HEK293T (cell line): Measurements from ENCODE around the gene LRRC52.

ENCODE experiments used
- CTCF ChIA-PET: fragments of 350-600 bp; formaldehyde crosslinking; extraction: SDS; loops from one replicate; lab custom pipeline; 2021; ENCODE audit warnings: antibody characterized with exemption, inconsistent platforms; lab: Yijun Ruan, JAX
- POLR2A ChIA-PET: fragments of 350-600 bp; formaldehyde crosslinking; extraction: SDS; loops from one replicate; lab custom pipeline; 2020; ENCODE audit warnings: antibody characterized with exemption, inconsistent platforms; lab: Yijun Ruan, JAX
- DNase-seq: peaks from one replicate; pipeline ENCODE4 v3.0.0; 2012; ENCODE audit warnings: mixed read lengths; ENCODE audit errors: extremely low spot score
- ARNT ChIP-seq: fragments of 450-650 bp; IDR thresholded peaks from 2 replicates; pipeline ENCODE4 v1.6.1; 2017; ENCODE audit warnings: mild to moderate bottlenecking
- BHLHE40 ChIP-seq: fragments of 450-650 bp; IDR thresholded peaks from 2 replicates; pipeline ENCODE4 v1.6.1; 2016; ENCODE audit warnings: mild to moderate bottlenecking, moderate library complexity, borderline replicate concordance
- CTBP1 ChIP-seq: fragments of 450-650 bp; IDR thresholded peaks from 2 replicates; pipeline ENCODE4 v1.6.1; 2016; ENCODE audit warnings: borderline replicate concordance
- ELF4 ChIP-seq: fragments of 450-650 bp; IDR thresholded peaks from 2 replicates; pipeline ENCODE4 v1.6.1; 2017; ENCODE audit warnings: antibody characterized with exemption
- FOXA1 ChIP-seq: fragments of 450-650 bp; IDR thresholded peaks from 2 replicates; pipeline ENCODE4 v1.6.1; 2016; ENCODE audit warnings: mild to moderate bottlenecking
- FOXK2 ChIP-seq: fragments of 450-650 bp; IDR thresholded peaks from 2 replicates; pipeline ENCODE4 v1.6.1; 2016; ENCODE audit warnings: mild to moderate bottlenecking
- FOXM1 ChIP-seq: fragments of 450-650 bp; IDR thresholded peaks from 2 replicates; pipeline ENCODE4 v1.6.1; 2017; ENCODE audit warnings: mild to moderate bottlenecking, borderline replicate concordance
- HDGF ChIP-seq: fragments of 450-650 bp; IDR thresholded peaks from 2 replicates; pipeline ENCODE4 v1.6.1; 2017; ENCODE audit warnings: antibody characterized with exemption, borderline replicate concordance
- L3MBTL2 ChIP-seq: fragments of 450-650 bp; conservative IDR thresholded peaks from 2 replicates; pipeline ENCODE4 v1.6.1; 2016; ENCODE audit warnings: mild to moderate bottlenecking
- LEF1 ChIP-seq: fragments of 450-650 bp; IDR thresholded peaks from 2 replicates; pipeline ENCODE4 v1.6.1; 2017; ENCODE audit warnings: mild to moderate bottlenecking, borderline replicate concordance
- NFRKB ChIP-seq: fragments of 450-650 bp; IDR thresholded peaks from 2 replicates; pipeline ENCODE4 v1.6.1; 2016; ENCODE audit warnings: mild to moderate bottlenecking, moderate library complexity
- PKNOX1 ChIP-seq: fragments of 450-650 bp; IDR thresholded peaks from 2 replicates; pipeline ENCODE4 v1.6.1; 2016
- SP1 ChIP-seq: fragments of 450-650 bp; IDR thresholded peaks from 2 replicates; pipeline ENCODE4 v1.6.1; 2017
- SUZ12 ChIP-seq: fragments of 450-650 bp; IDR thresholded peaks from 2 replicates; pipeline ENCODE4 v1.6.1; 2016; ENCODE audit warnings: mild to moderate bottlenecking
- TARDBP ChIP-seq: fragments of 450-650 bp; IDR thresholded peaks from 2 replicates; pipeline ENCODE4 v1.6.1; 2016
- ZNF384 ChIP-seq: fragments of 450-650 bp; IDR thresholded peaks from 2 replicates; pipeline ENCODE4 v1.6.1; 2016

LRRC52 gene

DNA sequence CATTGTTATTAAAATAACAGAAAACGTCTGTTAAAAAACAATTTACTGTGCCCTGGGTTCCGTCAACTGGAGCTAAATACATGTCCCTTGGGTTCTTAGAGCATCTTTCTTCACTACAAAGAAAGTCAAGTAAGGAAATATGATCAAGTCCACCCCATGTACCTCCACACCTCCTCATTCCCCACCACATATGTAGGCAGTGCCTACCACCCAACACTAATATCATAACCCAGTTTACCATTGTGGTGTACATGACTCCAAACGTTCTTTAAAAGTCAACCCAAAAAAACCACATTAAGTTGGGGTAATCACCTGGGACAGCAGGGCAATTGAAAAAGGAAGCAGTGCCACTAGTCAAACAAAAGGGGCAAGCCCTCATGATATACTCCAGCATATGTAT, 7.8 kb upstream of the LRRC52 start:
- ChIA-PET POLR2A (no interaction called here), CTCF (no interaction called here)
- TF ChIP-seq FOXK2 = no peak
- no peak for TF ChIP-seq ELF4
- DNase-seq = no peak

GRCh38 chr1:165537356-165538109, 6.3 kb upstream of the LRRC52 start:
- no peak for DNase-seq
- CTCF ChIA-PET = no interaction called here
- no peak for TF ChIP-seq FOXK2
- no peak for TF ChIP-seq FOXM1
- TF ChIP-seq L3MBTL2 = no peak
- no peak for TF ChIP-seq ELF4
- TF ChIP-seq TARDBP = no peak
- no peak for TF ChIP-seq ZNF384
- POLR2A ChIA-PET = no interaction called here

DNA sequence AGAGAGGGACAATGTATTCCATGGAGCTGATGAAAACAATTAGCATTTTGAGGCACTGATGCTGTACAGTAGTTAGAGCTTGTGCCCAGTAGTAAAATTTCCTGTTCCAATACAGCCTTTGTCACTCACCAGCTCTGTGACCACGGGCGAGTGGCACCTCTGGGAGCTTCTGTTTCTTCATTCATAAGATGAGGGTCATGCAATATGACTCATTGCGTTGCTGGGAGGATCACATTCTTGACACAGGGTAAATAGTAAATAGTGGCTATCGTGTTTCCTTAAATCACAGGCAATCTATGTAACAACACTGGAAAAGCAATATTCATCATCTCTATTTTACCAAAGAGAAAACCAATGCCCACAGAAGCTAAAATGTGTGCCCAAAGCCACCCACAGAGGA, 4.5 kb upstream of the LRRC52 start:
- ChIA-PET POLR2A (no interaction called here), CTCF (no interaction called here)
- DNase-seq = no peak
- TF ChIP-seq TARDBP (no peak), LEF1 (no peak), L3MBTL2 (no peak)

- TF ChIP-seq SUZ12 (no peak), HDGF (no peak), BHLHE40 (no peak), ARNT (no peak), CTBP1 (no peak), SP1 (no peak), LEF1 (no peak), ZNF384 (no peak), TARDBP (no peak)
- POLR2A ChIA-PET = no interaction called here
- CTCF ChIA-PET = no interaction called here
- DNase-seq = no peak
These were observed 3.9 kb upstream of the LRRC52 start for GRCh38 chr1:165539908-165540307.

DNA sequence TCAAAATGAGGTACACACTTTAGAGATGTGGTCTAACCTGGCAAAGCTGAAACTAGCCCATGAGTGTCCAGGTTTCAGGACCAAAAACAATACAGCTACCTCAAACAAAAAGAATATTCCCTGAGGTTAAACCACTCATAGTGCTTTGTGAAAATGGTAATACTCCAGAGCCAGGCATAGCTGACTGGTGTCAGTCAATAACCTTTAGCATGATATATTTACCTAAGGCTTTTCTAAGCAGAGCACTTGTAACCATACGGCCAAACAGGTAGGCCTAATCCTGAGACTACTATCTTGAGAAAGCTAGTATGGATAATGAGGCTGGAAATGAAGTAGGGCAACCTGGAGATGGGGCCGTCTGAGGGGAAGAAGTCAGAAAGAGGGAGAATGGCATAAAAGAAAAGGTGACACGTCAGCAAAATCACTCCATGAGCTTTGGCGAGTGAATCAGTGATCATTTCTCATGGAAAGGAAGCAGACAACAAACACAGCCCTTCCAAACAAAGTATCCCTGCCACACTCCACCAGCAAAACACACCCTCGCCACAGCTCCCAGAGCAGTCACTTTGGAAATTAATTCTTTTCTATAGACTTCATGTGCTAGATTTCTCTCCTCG, 1.7 kb upstream of the LRRC52 start:
- ChIA-PET CTCF (no interaction called here), POLR2A (no interaction called here)
- TF ChIP-seq L3MBTL2 (no peak), NFRKB (no peak), LEF1 (no peak), ARNT (no peak), SUZ12 (no peak), FOXA1 (no peak), ELF4 (no peak), BHLHE40 (no peak), TARDBP (no peak), PKNOX1 (no peak), CTBP1 (no peak), ZNF384 (no peak), SP1 (no peak), HDGF (no peak), FOXM1 (no peak)
- no peak for DNase-seq

- DNase-seq = no peak
- POLR2A ChIA-PET = no interaction called here
- CTCF ChIA-PET = no interaction called here
- TF ChIP-seq ZNF384 (no peak), SUZ12 (no peak), PKNOX1 (no peak), CTBP1 (no peak), L3MBTL2 (no peak), TARDBP (no peak), ARNT (no peak), HDGF (no peak), FOXK2 (no peak), BHLHE40 (no peak), SP1 (no peak), FOXM1 (no peak)
These were observed 1.2 kb upstream of the LRRC52 start for GRCh38 chr1:165542647-165543046.

DNA sequence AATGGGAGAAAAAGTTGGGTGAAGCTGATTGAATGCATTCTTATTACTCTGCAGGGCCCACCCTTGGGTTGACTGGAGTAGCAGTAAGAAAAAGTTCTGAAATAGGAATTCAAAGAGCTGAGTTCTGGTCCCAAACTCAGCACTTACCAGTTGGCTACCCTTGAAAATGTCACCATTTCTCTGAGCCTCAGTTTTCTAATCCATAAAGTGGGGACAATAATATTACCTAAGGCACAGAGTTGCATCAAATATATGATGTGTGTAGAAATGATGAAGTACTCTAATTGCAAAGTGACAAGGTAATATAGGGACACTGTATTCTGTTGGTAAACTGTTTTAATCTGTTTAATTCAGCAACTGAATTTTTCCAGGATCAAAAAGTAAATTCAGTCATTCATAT, 1.2 kb downstream of the LRRC52 start:
- no peak for DNase-seq
- ChIA-PET CTCF (no interaction called here), POLR2A (no interaction called here)
- TF ChIP-seq LEF1 (no peak), FOXA1 (no peak), FOXM1 (no peak), L3MBTL2 (no peak), ARNT (no peak), ELF4 (no peak), PKNOX1 (no peak), HDGF (no peak), NFRKB (no peak), SUZ12 (no peak), CTBP1 (no peak), ZNF384 (no peak), TARDBP (no peak), SP1 (no peak), BHLHE40 (no peak), FOXK2 (no peak)
